Neuronal stem cell (in vitro differentiated cells): ENCODE measurements around the gene IQCB1.

Source experiments
- DNase-seq: peaks from one replicate; pipeline ENCODE4 v3.0.0-alpha.2; 2013; ENCODE audit warnings: low spot score
- H2AFZ ChIP-seq: one replicate; pipeline ENCODE4 v1.6.1; 2013; ENCODE audit warnings: mild to moderate bottlenecking, low read length, inconsistent platforms
- H2AK5ac ChIP-seq: 2 replicates; pipeline ENCODE4 v1.6.1; 2013; ENCODE audit warnings: low read depth, mild to moderate bottlenecking, inconsistent platforms, low read length, moderate library complexity, mixed read lengths
- H2BK120ac ChIP-seq: 2 replicates; pipeline ENCODE4 v1.6.1; 2013; ENCODE audit warnings: low read depth, mild to moderate bottlenecking, inconsistent platforms, low read length, moderate library complexity, mixed read lengths
- H2BK12ac ChIP-seq: one replicate; pipeline ENCODE4 v1.6.1; 2013; ENCODE audit warnings: low read length, inconsistent platforms
- H2BK15ac ChIP-seq: 2 replicates; pipeline ENCODE4 v1.6.1; 2013; ENCODE audit warnings: mild to moderate bottlenecking, low read length, inconsistent platforms, mixed read lengths
- H2BK5ac ChIP-seq: one replicate; pipeline ENCODE4 v1.6.1; 2013; ENCODE audit warnings: inconsistent platforms, mild to moderate bottlenecking, low read length, moderate library complexity
- H3K14ac ChIP-seq: one replicate; pipeline ENCODE4 v1.6.1; 2013; ENCODE audit warnings: low read length, inconsistent platforms
- H3K18ac ChIP-seq: 2 replicates; pipeline ENCODE4 v1.6.1; 2013; ENCODE audit warnings: low read length, inconsistent platforms
- H3K23ac ChIP-seq: 2 replicates; pipeline ENCODE4 v1.6.1; 2013; ENCODE audit warnings: low read depth, mild to moderate bottlenecking, mixed read lengths, low read length, inconsistent platforms; ENCODE audit not compliant: poor library complexity
- H3K27ac ChIP-seq: replicated peaks from 3 replicates; pipeline ENCODE4 v1.5.1; 2013; ENCODE audit warnings: low read length, inconsistent platforms
- H3K27me3 ChIP-seq, 3 experiments: 2 replicates each; pipeline ENCODE4 v1.6.1; 2013; ENCODE audit warnings: low read length in 3 of 3, mild to moderate bottlenecking in 2 of 3, inconsistent platforms in 1 of 3, low read depth in 1 of 3, mixed read lengths in 1 of 3, moderate library complexity in 1 of 3; ENCODE audit not compliant: control insufficient read depth in 3 of 3, insufficient read depth in 3 of 3
- H3K36me3 ChIP-seq, 2 donors: replicated peaks in 1 of 2; 2 replicates each; pipeline ENCODE4 v1.6.1; 2013; ENCODE audit warnings: low read length in 2 of 2; ENCODE audit not compliant: control insufficient read depth in 2 of 2, insufficient read depth in 2 of 2
- H3K4ac ChIP-seq: 2 replicates; pipeline ENCODE4 v1.6.1; 2013; ENCODE audit warnings: inconsistent platforms, mild to moderate bottlenecking, low read length, moderate library complexity
- H3K4me1 ChIP-seq, 2 donors: 1 replicate in 1 of 2; 2 replicates in 1 of 2; pipeline ENCODE4 v1.6.1; 2013; ENCODE audit warnings: low read length in 2 of 2, low read depth in 1 of 2; ENCODE audit not compliant: control insufficient read depth in 2 of 2, insufficient read depth in 1 of 2
- H3K4me2 ChIP-seq: one replicate; pipeline ENCODE4 v1.6.1; 2013; ENCODE audit warnings: mild to moderate bottlenecking, low read length, inconsistent platforms; ENCODE audit not compliant: insufficient read depth, poor library complexity, severe bottlenecking
- H3K4me3 ChIP-seq, 2 donors: 2 replicates each; pipeline ENCODE4 v1.5.1; 2013; ENCODE audit warnings: low read length in 2 of 2, mild to moderate bottlenecking in 2 of 2, inconsistent platforms in 1 of 2, moderate library complexity in 1 of 2
- H3K79me1 ChIP-seq: one replicate; pipeline ENCODE4 v1.6.1; 2013; ENCODE audit warnings: low read depth, mild to moderate bottlenecking, inconsistent platforms, low read length, moderate library complexity
- H3K9ac ChIP-seq: one replicate; pipeline ENCODE4 v1.6.1; 2013; ENCODE audit warnings: mild to moderate bottlenecking, low read depth, low read length, inconsistent platforms; ENCODE audit not compliant: poor library complexity
- H3K9me3 ChIP-seq, 2 donors: replicated peaks in 1 of 2; 2 replicates each; pipeline versions ENCODE3 to v1.6.1; 2013; ENCODE audit warnings: low read length in 2 of 2, mild to moderate bottlenecking in 2 of 2, inconsistent platforms in 1 of 2, low read depth in 1 of 2, mixed read lengths in 1 of 2, moderate library complexity in 1 of 2; ENCODE audit not compliant: control insufficient read depth in 2 of 2, insufficient read depth in 1 of 2
- H4K8ac ChIP-seq: one replicate; pipeline ENCODE4 v1.6.1; 2013; ENCODE audit warnings: low read depth, mild to moderate bottlenecking, inconsistent platforms, low read length, moderate library complexity
- H4K91ac ChIP-seq: one replicate; pipeline ENCODE4 v1.6.1; 2013; ENCODE audit warnings: low read length, low read depth, mild to moderate bottlenecking, inconsistent platforms; ENCODE audit not compliant: poor library complexity
- WGBS, 2 donors: extraction: QIAGEN DNeasy Blood & Tissue Kit; methylation state at CpG; one replicate each; pipeline ENCODE4 v1.1.7; 2013; ENCODE audit warnings: missing lambda C conversion rate in 2 of 2, mixed read lengths in 1 of 2; ENCODE audit not compliant: insufficient read length in 2 of 2, insufficient replicate concordance in 1 of 2; ENCODE audit errors: extremely low coverage in 2 of 2; 5-methylcytosine and 5-hydroxymethylcytosine counted together

Gene IQCB1

DNA sequence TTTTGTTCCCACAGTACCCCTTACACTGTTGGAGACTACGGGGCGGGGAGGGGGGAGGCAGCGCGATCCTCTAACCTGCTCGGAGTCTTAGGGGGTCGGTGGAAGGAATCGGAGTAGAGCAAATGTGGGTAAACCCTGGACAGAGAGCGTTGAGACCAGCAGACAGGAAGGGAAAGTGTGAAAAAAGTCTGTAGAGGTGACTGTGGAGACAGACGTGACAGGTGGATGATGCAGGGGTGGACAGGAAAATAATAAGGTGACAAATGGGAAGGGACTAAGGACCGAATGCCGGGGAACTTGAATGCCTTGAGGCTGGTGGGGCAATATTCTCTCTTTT, 573 bp upstream of the IQCB1 start:
- Histone ChIP-seq H3K36me3 (peaks cover 2 to 36% of the 10 kb centered on the region in 2 donors), H4K91ac (no peak overlapping the region), H2BK5ac (no peak overlapping the region), H2BK15ac (no peak overlapping the region), H3K4me1 (peaks cover 2 to 3% of the 10 kb centered on the region in 2 donors), H2BK12ac (no peak overlapping the region), H3K9ac (peak overlapping the region; percentile 75), H2AFZ (peak overlapping the region; percentile 95), H3K9me3 (peaks cover 0 to 7% of the 10 kb centered on the region in 2 donors), H2AK5ac (no peak overlapping the region), H4K8ac (no peak overlapping the region), H3K18ac (no peak overlapping the region), H3K27me3 (peaks cover 0 to 5% (median 0%) of the 10 kb centered on the region in 3 experiments), H3K4ac (no peak overlapping the region), H3K4me3 (peak overlapping the region; percentile 83 to 96), H3K27ac (no peak overlapping the region), H2BK120ac (no peak overlapping the region), H3K79me1 (no peaks in the 10 kb centered on the region), H3K14ac (no peak overlapping the region), H3K23ac (no peak overlapping the region), H3K4me2 (peak overlapping the region; percentile 72)
- whole genome bisulfite sequencing, 2 donors: no CpG with 5 or more reads among the region's 11 CpGs
- DNase-seq: no peak

DNA sequence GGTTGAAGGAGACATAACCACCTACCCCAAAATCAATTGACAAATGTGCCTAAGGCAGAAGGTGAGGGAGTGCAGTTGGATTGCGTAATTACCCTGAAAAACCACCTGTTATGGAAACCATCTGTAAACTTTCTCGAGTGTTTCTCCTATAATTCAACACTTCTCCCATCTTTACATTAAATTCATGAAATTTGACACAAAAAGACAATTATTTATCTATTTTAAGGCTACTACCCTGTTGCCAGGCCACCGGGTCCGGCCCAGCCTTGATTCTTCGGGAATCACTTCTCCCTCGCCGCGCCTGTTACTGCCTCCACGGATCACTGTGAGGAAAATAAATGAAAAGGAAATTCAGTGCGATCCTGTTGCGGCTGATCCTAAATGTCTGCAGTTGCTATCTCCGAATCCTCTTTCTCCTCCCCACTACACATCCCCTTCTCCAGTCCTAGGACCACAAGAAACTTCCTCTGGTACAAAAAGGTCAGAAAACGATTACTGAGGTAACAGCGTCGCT, 646 bp downstream of the IQCB1 start:
- H2AFZ ChIP-seq: peak overlapping the region; percentile 95
- no peak overlapping the region for H2BK15ac ChIP-seq
- H3K27me3 ChIP-seq: peaks cover 0 to 5% (median 0%) of the 10 kb centered on the region in 3 experiments
- H4K8ac ChIP-seq: no peak overlapping the region
- H3K4me2 ChIP-seq: peak overlapping the region; percentile 83
- H3K36me3 ChIP-seq: peaks cover 2 to 47% of the 10 kb centered on the region in 2 donors
- H3K27ac ChIP-seq: no peak overlapping the region
- no CpG with 5 or more reads among the region's 15 CpGs for WGBS, 2 donors
- no peak overlapping the region for H2BK5ac ChIP-seq
- no peak overlapping the region for H2BK12ac ChIP-seq
- DNase-seq: no peak
- peak overlapping the region; percentile 2 for H3K18ac ChIP-seq
- H3K79me1 ChIP-seq: no peaks in the 10 kb centered on the region
- no peak overlapping the region for H4K91ac ChIP-seq
- H2BK120ac ChIP-seq: no peak overlapping the region
- H3K4me3 ChIP-seq: peak overlapping the region; percentile 89 to 96
- peaks cover 2 to 3% of the 10 kb centered on the region in 2 donors for H3K4me1 ChIP-seq
- H3K9me3 ChIP-seq: peaks cover 0 to 7% of the 10 kb centered on the region in 2 donors
- H2AK5ac ChIP-seq: no peak overlapping the region
- H3K9ac ChIP-seq: peak overlapping the region; percentile 46
- no peak overlapping the region for H3K23ac ChIP-seq
- no peak overlapping the region for H3K14ac ChIP-seq
- no peak overlapping the region for H3K4ac ChIP-seq

DNA sequence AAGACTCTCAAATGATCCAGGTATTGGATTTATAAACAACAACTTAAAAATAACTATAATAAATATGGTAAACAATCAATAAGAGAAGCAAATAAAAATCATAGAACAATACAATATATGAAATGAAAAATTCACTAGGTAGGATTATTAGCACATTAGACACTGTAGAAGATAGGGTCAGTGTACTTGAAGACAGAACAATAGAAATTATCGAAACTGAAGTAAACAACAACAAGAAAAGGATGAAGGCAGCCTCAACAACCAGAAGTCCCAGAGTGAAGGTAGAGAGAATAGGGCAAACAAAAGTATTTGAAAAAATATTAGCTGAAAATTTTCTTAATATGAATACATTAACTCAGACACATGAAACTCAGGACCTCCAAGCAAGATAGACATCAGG, 11.9 kb downstream of the IQCB1 start:
- Histone ChIP-seq H4K91ac (no peak overlapping the region), H2AFZ (no peak overlapping the region), H3K9ac (no peak overlapping the region), H2BK12ac (no peak overlapping the region), H4K8ac (no peak overlapping the region), H2AK5ac (no peak overlapping the region), H3K27ac (no peak overlapping the region), H3K36me3 (peaks cover 12 to 99% of the 10 kb centered on the region in 2 donors), H2BK15ac (no peak overlapping the region), H3K9me3 (peaks cover 0 to 66% of the 10 kb centered on the region in 2 donors), H3K4me2 (no peak overlapping the region), H3K4ac (no peak overlapping the region), H3K79me1 (peaks cover 2% of the 10 kb centered on the region), H3K27me3 (no peaks in the 10 kb centered on the region), H3K14ac (no peak overlapping the region), H3K23ac (no peak overlapping the region), H3K4me3 (no peak overlapping the region), H2BK120ac (no peak overlapping the region), H2BK5ac (no peak overlapping the region), H3K4me1 (no peaks in the 10 kb centered on the region), H3K18ac (no peak overlapping the region)
- DNase-seq: no peak
- no CpG with 5 or more reads among the region's 1 CpG for WGBS, 2 donors

DNA sequence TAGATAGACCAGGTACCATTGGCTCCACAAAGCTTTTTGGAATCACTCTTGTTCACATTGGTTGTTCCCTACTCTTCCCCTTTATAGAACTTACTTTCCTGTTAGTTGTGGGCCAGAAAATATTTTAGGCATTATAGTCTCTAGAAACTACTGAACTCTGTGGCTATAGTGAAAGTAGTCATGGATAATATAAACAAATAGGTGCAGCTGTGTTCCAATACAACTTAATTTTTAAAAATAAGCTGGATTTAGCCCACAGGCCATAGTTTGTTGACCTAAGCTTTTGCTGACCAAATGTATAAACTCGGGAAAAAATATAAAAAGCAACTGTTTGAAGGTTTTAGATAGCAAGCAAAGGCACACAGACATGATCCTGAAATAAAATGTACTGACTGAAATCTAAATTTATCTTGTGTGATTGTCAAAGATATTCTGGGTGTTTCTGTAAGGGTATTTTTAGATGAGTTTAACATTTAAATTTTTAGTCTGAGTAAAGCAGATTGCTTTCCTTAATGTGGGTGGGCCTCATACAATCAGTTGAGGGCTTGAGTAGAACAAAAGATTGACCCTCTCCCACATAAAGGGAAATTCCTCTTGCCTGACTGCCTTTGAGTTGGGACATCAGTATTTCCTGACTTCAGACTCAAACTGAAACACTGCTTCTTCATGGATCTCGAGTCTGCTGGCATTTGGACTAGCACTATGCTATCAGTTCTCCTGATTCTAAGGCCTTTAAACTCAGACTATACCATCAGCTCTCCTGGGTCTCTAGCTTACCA, 13.2 kb downstream of the IQCB1 start:
- Histone ChIP-seq H4K91ac (no peak overlapping the region), H3K27ac (no peak overlapping the region), H3K23ac (no peak overlapping the region), H3K9me3 (peaks cover 0 to 64% of the 10 kb centered on the region in 2 donors), H2BK120ac (no peak overlapping the region), H3K4ac (no peak overlapping the region), H2BK5ac (no peak overlapping the region), H4K8ac (no peak overlapping the region), H3K36me3 (peaks cover 15 to 95% of the 10 kb centered on the region in 2 donors), H2BK15ac (no peak overlapping the region), H3K18ac (no peak overlapping the region), H3K4me2 (no peak overlapping the region), H3K14ac (no peak overlapping the region), H2AFZ (no peak overlapping the region), H2BK12ac (no peak overlapping the region), H3K9ac (no peak overlapping the region), H3K4me1 (no peaks in the 10 kb centered on the region), H3K27me3 (no peaks in the 10 kb centered on the region), H3K4me3 (no peak overlapping the region), H2AK5ac (no peak overlapping the region), H3K79me1 (peaks cover 2% of the 10 kb centered on the region)
- no CpG with 5 or more reads among the region's 2 CpGs for WGBS, 2 donors
- DNase-seq: no peak
